Cortex of kidney (tissue), 1 donor: ENCODE measurements around the gene ZNF212.
A peak's percentile ranks its signal among the peaks of the same experiment; 100 is the strongest.

Experiments
- DNase-seq: peaks from one replicate; lab custom pipeline; 2025; lab: John Stamatoyannopoulos, UW

Gene ZNF212

GRCh38 chr7:149284850-149285585, 45.6 kb downstream of the ZNF212 start:
- peak; percentile 21 for DNase-seq

GRCh38 chr7:149285603-149286002, 46.2 kb downstream of the ZNF212 start:
- DNase-seq, result no peak

GRCh38 chr7:149286811-149287400, 47.5 kb downstream of the ZNF212 start:
- no peak for DNase-seq

GRCh38 chr7:149287622-149288021, 48.2 kb downstream of the ZNF212 start:
- DNase-seq, result no peak

GRCh38 chr7:149289262-149289661, 49.8 kb downstream of the ZNF212 start:
- DNase-seq, result no peak

GRCh38 chr7:149289856-149290255, 50.4 kb downstream of the ZNF212 start:
- DNase-seq, result no peak

- no peak for DNase-seq
These were observed 51.8 kb downstream of the ZNF212 start for GRCh38 chr7:149291036-149291780.

- no peak for DNase-seq
These were observed 52.5 kb downstream of the ZNF212 start for GRCh38 chr7:149291781-149292461.

GRCh38 chr7:149292462-149292823, 53.0 kb downstream of the ZNF212 start:
- no peak for DNase-seq

- no peak for DNase-seq
These were observed 53.9 kb downstream of the ZNF212 start for GRCh38 chr7:149293338-149293737.

GRCh38 chr7:149293946-149294633, 54.6 kb downstream of the ZNF212 start:
- DNase-seq, result no peak

GRCh38 chr7:149294634-149295480, 55.4 kb downstream of the ZNF212 start:
- DNase-seq, result no peak

- no peak for DNase-seq
These were observed 56.0 kb downstream of the ZNF212 start for GRCh38 chr7:149295481-149295850.

- no peak for DNase-seq
These were observed 56.9 kb downstream of the ZNF212 start for GRCh38 chr7:149296368-149296767.

- no peak for DNase-seq
These were observed 57.7 kb downstream of the ZNF212 start for GRCh38 chr7:149297034-149297755.

GRCh38 chr7:149300620-149301285, 61.3 kb downstream of the ZNF212 start:
- no peak for DNase-seq

- DNase-seq, result no peak
These were observed 62.8 kb downstream of the ZNF212 start for GRCh38 chr7:149302222-149302621.

GRCh38 chr7:149302865-149303264, 63.4 kb downstream of the ZNF212 start:
- DNase-seq, result no peak

- no peak for DNase-seq
These were observed 64.6 kb downstream of the ZNF212 start for GRCh38 chr7:149304006-149304405.
